Spinal cord (tissue), 10 donors: ENCODE results near the gene RASGRP1. TPM values are rescaled to one million over a fixed set of nuclear protein-coding genes. Genes with fewer than 3 reads are reported as not detected.

Experiments
- DNase-seq, 6 donors: peaks; one replicate each; pipeline versions ENCODE4 v3.0.0 to v3.0.0-alpha.2; 2013 to 2015; ENCODE audit warnings: low spot score in 6 of 6, low read depth in 4 of 6
- H3K27ac ChIP-seq: one replicate; pipeline ENCODE4 v1.5.1; 2013; ENCODE audit warnings: low read depth, low read length, control low read depth
- H3K27me3 ChIP-seq: one replicate; pipeline ENCODE4 v1.6.1; 2013; ENCODE audit warnings: low read length; ENCODE audit not compliant: control insufficient read depth, insufficient read depth
- H3K36me3 ChIP-seq: one replicate; pipeline ENCODE4 v1.6.1; 2013; ENCODE audit warnings: low read length; ENCODE audit not compliant: control insufficient read depth, insufficient read depth
- H3K4me1 ChIP-seq: one replicate; pipeline ENCODE4 v1.6.1; 2013; ENCODE audit warnings: low read length; ENCODE audit not compliant: control insufficient read depth, insufficient read depth
- H3K4me3 ChIP-seq: one replicate; pipeline ENCODE4 v1.5.1; 2013; ENCODE audit warnings: low read depth, low read length, control low read depth
- H3K9me3 ChIP-seq: one replicate; pipeline ENCODE4 v1.6.1; 2013; ENCODE audit warnings: low read length; ENCODE audit not compliant: control insufficient read depth, insufficient read depth
- WGBS: methylation state at CpG from one replicate; pipeline ENCODE4 v1.1.5; 2013; ENCODE audit warnings: missing lambda C conversion rate; ENCODE audit not compliant: insufficient coverage; 5-methylcytosine and 5-hydroxymethylcytosine counted together
- polyA plus RNA-seq, 2 donors: library from polyadenylated mRNA; unstranded; fragments of 120-200 nt; gene quantifications; one replicate each; pipeline ENCODE4 v1.2.1, GENCODE V29; 2013; ENCODE audit not compliant: insufficient read length in 2 of 2
- total RNA-seq, 2 donors: library from RNA; depleted of rRNA in 1 of 2; stranded (reverse); fragments of 120-200 nt in 1 of 2; fragments of >200 nt in 1 of 2; gene quantifications; one replicate each; pipeline versions ENCODE4 v1.2.3 to v1.2.4, GENCODE V29; 2013 to 2014
- donor health status: healthy.

RASGRP1 gene
- total and polyA plus RNA-seq, 4 donors: 3.3 to 6.0 (median 4.2) TPM

GRCh38 chr15:38577424-38577987 is 12.9 kb upstream of the RASGRP1 start:
- WGBS: 22% methylated on average over 2 of the region's 7 CpGs

GRCh38 chr15:38576837-38577236 is 12.2 kb upstream of the RASGRP1 start:
- DNase-seq: no peak
- Histone ChIP-seq H3K4me1 (no peaks in the 10 kb centered on the region), H3K27ac (no peak overlapping the region), H3K9me3 (no peaks in the 10 kb centered on the region), H3K27me3 (no peaks in the 10 kb centered on the region), H3K4me3 (no peak overlapping the region), H3K36me3 (no peaks in the 10 kb centered on the region)
- 100% methylated on average over 2 of the region's 3 CpGs for WGBS

More at GRCh38 chr15:38577424-38577987, 12.9 kb upstream of the RASGRP1 start:
- Histone ChIP-seq H3K9me3 (no peaks in the 10 kb centered on the region), H3K4me1 (no peaks in the 10 kb centered on the region), H3K27ac (no peak overlapping the region), H3K36me3 (no peaks in the 10 kb centered on the region), H3K4me3 (no peak overlapping the region), H3K27me3 (no peaks in the 10 kb centered on the region)
- DNase-seq: no peak

GRCh38 chr15:38576261-38576660 is 11.6 kb upstream of the RASGRP1 start:
- Histone ChIP-seq H3K27ac (no peak overlapping the region), H3K4me3 (no peak overlapping the region), H3K36me3 (no peaks in the 10 kb centered on the region), H3K27me3 (no peaks in the 10 kb centered on the region), H3K9me3 (no peaks in the 10 kb centered on the region), H3K4me1 (no peaks in the 10 kb centered on the region)
- WGBS: no CpG with 5 or more reads among the region's 1 CpG
- no peak for DNase-seq

- Histone ChIP-seq H3K4me3 (peak overlapping the region; percentile 35), H3K27me3 (peaks cover 17% of the 10 kb centered on the region), H3K36me3 (no peaks in the 10 kb centered on the region), H3K27ac (no peak overlapping the region), H3K4me1 (peaks cover 15% of the 10 kb centered on the region), H3K9me3 (no peaks in the 10 kb centered on the region)
- DNase-seq: no peak
- 60% methylated on average over 13 of the region's 16 CpGs for WGBS
Measured at GRCh38 chr15:38565287-38565670, 665 bp upstream of the RASGRP1 start.

GRCh38 chr15:38563723-38564519 is 693 bp downstream of the RASGRP1 start:
- 9% methylated on average over 55 of the region's 59 CpGs for WGBS
- no peak overlapping the region for H3K27ac ChIP-seq
- H3K4me1 ChIP-seq: peaks cover 18% of the 10 kb centered on the region
- no peaks in the 10 kb centered on the region for H3K36me3 ChIP-seq
- H3K4me3 ChIP-seq: peak overlapping the region; percentile 44
- no peaks in the 10 kb centered on the region for H3K9me3 ChIP-seq
- H3K27me3 ChIP-seq: peaks cover 17% of the 10 kb centered on the region
- peak in 4 of 6 donors; percentile 46 to 81 (median 65) for DNase-seq

GRCh38 chr15:38562278-38562677 is 2.3 kb downstream of the RASGRP1 start:
- H3K4me3 ChIP-seq: no peak overlapping the region
- WGBS: 85% methylated on average over 3 of the region's 3 CpGs
- no peaks in the 10 kb centered on the region for H3K9me3 ChIP-seq
- no peak overlapping the region for H3K27ac ChIP-seq
- no peaks in the 10 kb centered on the region for H3K36me3 ChIP-seq
- DNase-seq: no peak
- peaks cover 18% of the 10 kb centered on the region for H3K4me1 ChIP-seq
- peaks cover 17% of the 10 kb centered on the region for H3K27me3 ChIP-seq

GRCh38 chr15:38560456-38560926 is 4.1 kb downstream of the RASGRP1 start:
- Histone ChIP-seq H3K27ac (no peak overlapping the region), H3K9me3 (no peaks in the 10 kb centered on the region), H3K4me3 (no peak overlapping the region), H3K36me3 (no peaks in the 10 kb centered on the region), H3K27me3 (peaks cover 17% of the 10 kb centered on the region), H3K4me1 (peaks cover 18% of the 10 kb centered on the region)
- 100% methylated on average over 2 of the region's 7 CpGs for WGBS
- DNase-seq: no peak

GRCh38 chr15:38559636-38560307 is 4.8 kb downstream of the RASGRP1 start:
- Histone ChIP-seq H3K27ac (no peak overlapping the region), H3K9me3 (no peaks in the 10 kb centered on the region), H3K4me1 (peaks cover 13% of the 10 kb centered on the region), H3K27me3 (peaks cover 12% of the 10 kb centered on the region), H3K36me3 (no peaks in the 10 kb centered on the region), H3K4me3 (no peak overlapping the region)
- peak in 2 of 6 donors; percentile 39 to 57 for DNase-seq
- 10% methylated on average over 4 of the region's 7 CpGs for WGBS

- Histone ChIP-seq H3K9me3 (no peaks in the 10 kb centered on the region), H3K36me3 (no peaks in the 10 kb centered on the region), H3K27ac (no peak overlapping the region), H3K4me3 (no peak overlapping the region), H3K4me1 (peaks cover 15% of the 10 kb centered on the region), H3K27me3 (peaks cover 11% of the 10 kb centered on the region)
- 92% methylated on average over 4 of the region's 4 CpGs for WGBS
- DNase-seq: no peak
Measured at GRCh38 chr15:38559131-38559530, 5.5 kb downstream of the RASGRP1 start.
